HEK293 (cell line): ENCODE data around the gene PIM3.

Experiments
- GLIS2 ChIP-seq: fragments of 450-650 bp; formaldehyde crosslinking; IDR thresholded peaks from 2 replicates; pipeline ENCODE4 v1.5.1; 2016; ENCODE audit warnings: missing biosample characterization, missing genetic modification characterization
- IKZF3 ChIP-seq: fragments of 450-650 bp; IDR thresholded peaks from 2 replicates; pipeline ENCODE4 v1.5.0; 2018; ENCODE audit warnings: missing biosample characterization, mild to moderate bottlenecking, missing genetic modification characterization, moderate library complexity
- KLF10 ChIP-seq: fragments of 450-650 bp; IDR thresholded peaks from 2 replicates; pipeline ENCODE4 v1.5.1; 2018; ENCODE audit warnings: missing biosample characterization, mild to moderate bottlenecking, missing genetic modification characterization
- KLF7 ChIP-seq: fragments of 450-650 bp; formaldehyde crosslinking; IDR thresholded peaks from 2 replicates; pipeline ENCODE4 v1.5.1; 2016; ENCODE audit warnings: missing biosample characterization, missing genetic modification characterization, borderline replicate concordance
- KLF9 ChIP-seq: fragments of 450-650 bp; formaldehyde crosslinking; IDR thresholded peaks from 2 replicates; pipeline ENCODE4 v1.5.1; 2016; ENCODE audit warnings: missing biosample characterization, missing genetic modification characterization, low read depth
- PBX3 ChIP-seq: sonication (generic); formaldehyde crosslinking; IDR thresholded peaks from 2 replicates; pipeline ENCODE4 v1.8.1; 2022; ENCODE audit warnings: mild to moderate bottlenecking, moderate library complexity, missing genetic modification reagents
- PRDM6 ChIP-seq: fragments of 450-650 bp; formaldehyde crosslinking; IDR thresholded peaks from 2 replicates; pipeline ENCODE4 v1.5.1; 2017; ENCODE audit warnings: missing biosample characterization, missing genetic modification characterization
- TCF7L2 ChIP-seq: IDR thresholded peaks from 2 replicates; pipeline ENCODE4 v1.6.1; 2011; ENCODE audit warnings: low read depth, mild to moderate bottlenecking, inconsistent platforms, low read length, moderate library complexity, borderline replicate concordance
- TSHZ1 ChIP-seq: fragments of 450-650 bp; formaldehyde crosslinking; IDR thresholded peaks from 2 replicates; pipeline ENCODE4 v1.5.1; 2016; ENCODE audit warnings: missing biosample characterization, missing genetic modification characterization, borderline replicate concordance
- ZBTB26 ChIP-seq: fragments of 450-650 bp; formaldehyde crosslinking; optimal IDR thresholded peaks from 2 replicates; pipeline ENCODE3; 2016; ENCODE audit warnings: missing biosample characterization, mild to moderate bottlenecking, missing genetic modification characterization
- ZBTB48 ChIP-seq: fragments of 450-650 bp; formaldehyde crosslinking; IDR thresholded peaks from 2 replicates; pipeline ENCODE4 v1.5.1; 2016; ENCODE audit warnings: missing biosample characterization, missing genetic modification characterization
- ZEB2 ChIP-seq: fragments of 450-650 bp; formaldehyde crosslinking; IDR thresholded peaks from 2 replicates; pipeline ENCODE4 v1.5.1; 2016; ENCODE audit warnings: missing biosample characterization, missing genetic modification characterization
- ZNF140 ChIP-seq: fragments of 450-650 bp; formaldehyde crosslinking; IDR thresholded peaks from 2 replicates; pipeline ENCODE4 v1.5.1; 2016; ENCODE audit warnings: missing biosample characterization, missing genetic modification characterization
- ZNF18 ChIP-seq: fragments of 450-650 bp; formaldehyde crosslinking; IDR thresholded peaks from 2 replicates; pipeline ENCODE4 v1.5.1; 2016; ENCODE audit warnings: missing biosample characterization, missing genetic modification characterization
- ZNF26 ChIP-seq: fragments of 450-650 bp; formaldehyde crosslinking; IDR thresholded peaks from 2 replicates; pipeline ENCODE4 v1.5.1; 2016; ENCODE audit warnings: missing biosample characterization, missing genetic modification characterization
- ZNF335 ChIP-seq: fragments of 450-650 bp; formaldehyde crosslinking; conservative IDR thresholded peaks from 2 replicates; pipeline ENCODE4 v1.5.1; 2016; ENCODE audit warnings: missing biosample characterization, missing genetic modification characterization
- ZNF354C ChIP-seq: fragments of 450-650 bp; formaldehyde crosslinking; IDR thresholded peaks from 2 replicates; pipeline ENCODE4 v1.5.1; 2016; ENCODE audit warnings: missing biosample characterization, missing genetic modification characterization, low read depth, borderline replicate concordance
- ZNF37A ChIP-seq: fragments of 450-650 bp; IDR thresholded peaks from 2 replicates; pipeline ENCODE4 v1.5.1; 2018; ENCODE audit warnings: missing biosample characterization, missing genetic modification characterization
- ZNF398 ChIP-seq: fragments of 450-650 bp; formaldehyde crosslinking; IDR thresholded peaks from 2 replicates; pipeline ENCODE4 v1.5.1; 2017; ENCODE audit warnings: missing biosample characterization, missing genetic modification characterization
- ZNF501 ChIP-seq: fragments of 450-650 bp; formaldehyde crosslinking; IDR thresholded peaks from 2 replicates; pipeline ENCODE4 v1.5.1; 2016; ENCODE audit warnings: missing biosample characterization, missing genetic modification characterization
- ZNF76 ChIP-seq: fragments of 450-650 bp; formaldehyde crosslinking; IDR thresholded peaks from 2 replicates; pipeline ENCODE4; 2016; ENCODE audit warnings: low read depth, missing biosample characterization, missing genetic modification characterization, borderline replicate concordance
- ZSCAN16 ChIP-seq: fragments of 450-650 bp; formaldehyde crosslinking; IDR thresholded peaks from 2 replicates; pipeline ENCODE4 v1.5.1; 2016; ENCODE audit warnings: missing biosample characterization, missing genetic modification characterization

The PIM3 gene

GRCh38 chr22:49962012-49962750 lies 1.6 kb downstream of the PIM3 start (continued):
- peak; percentile 20; the same call in 1 of the 2 replicates for TF ChIP-seq PRDM6 (tag by site-specific recombination)
- peak; percentile 95 for TF ChIP-seq ZNF398 (tag by site-specific recombination)
- no peak for TF ChIP-seq ZNF18 (tag by site-specific recombination)
- TF ChIP-seq KLF9: peak; percentile 65; the same call in 1 of the 2 replicates
- TF ChIP-seq ZNF354C (tag by site-specific recombination): no peak
- TF ChIP-seq PBX3 (CRISPR knock-in tag): 0 out of 2 replicates have a peak, but pooled peaks have one; percentile 6
- TF ChIP-seq IKZF3 (tag by site-specific recombination): peak; percentile 86
- no peak for TF ChIP-seq ZNF37A (tag by site-specific recombination)
- TF ChIP-seq ZSCAN16 (tag by site-specific recombination): 0 out of 2 replicates have a peak, but pooled peaks have one; percentile 7
- TF ChIP-seq KLF10 (tag by site-specific recombination): peak; percentile 78
- peak; percentile 26; the same call in 1 of the 2 replicates for TF ChIP-seq ZNF76
- peak; percentile 10; the same call in 1 of the 2 replicates for TF ChIP-seq TSHZ1 (tag by site-specific recombination)
- TF ChIP-seq ZNF335: no peak
- no peak for TF ChIP-seq ZNF140 (tag by site-specific recombination)
- peak; percentile 41; the same call in 1 of the 2 replicates for TF ChIP-seq KLF7
- TF ChIP-seq ZBTB26 (tag by site-specific recombination): peak; percentile 35
- TF ChIP-seq GLIS2 (tag by site-specific recombination): peak; percentile 92; the same call in 1 of the 2 replicates
- TF ChIP-seq ZNF26 (tag by site-specific recombination): no peak
- peak; percentile 55; the same call in 1 of the 2 replicates for TF ChIP-seq ZBTB48 (tag by site-specific recombination)
- TF ChIP-seq ZNF501: 0 out of 2 replicates have a peak, but pooled peaks have one; percentile 42
- TF ChIP-seq ZEB2: peak; percentile 28
- no peak for TF ChIP-seq TCF7L2
